ENCODE data around the gene MIPOL1.

MIPOL1 gene

GRCh38 chr14:37596790-37597472, 399.2 kb downstream of the MIPOL1 start:
- no peaks in the 10 kb centered on the region for H3K36me3 ChIP-seq (ENCODE audit: insufficient read depth, low read length)
- peaks cover 89% of the 10 kb centered on the region for H3K27me3 ChIP-seq (ENCODE audit: insufficient read depth, low read length)
- no peaks in the 10 kb centered on the region for H3K79me2 ChIP-seq (ENCODE audit: control insufficient read depth, insufficient read depth, low read length, unreplicated experiment)
- H3K4me1 ChIP-seq (ENCODE audit: control insufficient read depth, insufficient read depth, low read length, unreplicated experiment): peaks cover 6% of the 10 kb centered on the region
- H2AFZ ChIP-seq (ENCODE audit: low read length, unreplicated experiment): no peak overlapping the region
- no peak overlapping the region for H3K27ac ChIP-seq (ENCODE audit: low read depth, low read length)
- no peak overlapping the region for H3K4me3 ChIP-seq (ENCODE audit: low read depth, low read length)

GRCh38 chr14:37597538-37597913, 399.8 kb downstream of the MIPOL1 start:
- Histone ChIP-seq H3K27me3 (ENCODE audit: insufficient read depth, low read length) (peaks cover 89% of the 10 kb centered on the region), H3K27ac (ENCODE audit: low read depth, low read length) (no peak overlapping the region), H2AFZ (ENCODE audit: low read length, unreplicated experiment) (peak overlapping the region; percentile 17), H3K79me2 (ENCODE audit: control insufficient read depth, insufficient read depth, low read length, unreplicated experiment) (no peaks in the 10 kb centered on the region), H3K4me1 (ENCODE audit: control insufficient read depth, insufficient read depth, low read length, unreplicated experiment) (peaks cover 6% of the 10 kb centered on the region), H3K36me3 (ENCODE audit: insufficient read depth, low read length) (no peaks in the 10 kb centered on the region), H3K4me3 (ENCODE audit: low read depth, low read length) (peak overlapping the region; percentile 36; the same call in 1 of the 2 replicates)

DNA sequence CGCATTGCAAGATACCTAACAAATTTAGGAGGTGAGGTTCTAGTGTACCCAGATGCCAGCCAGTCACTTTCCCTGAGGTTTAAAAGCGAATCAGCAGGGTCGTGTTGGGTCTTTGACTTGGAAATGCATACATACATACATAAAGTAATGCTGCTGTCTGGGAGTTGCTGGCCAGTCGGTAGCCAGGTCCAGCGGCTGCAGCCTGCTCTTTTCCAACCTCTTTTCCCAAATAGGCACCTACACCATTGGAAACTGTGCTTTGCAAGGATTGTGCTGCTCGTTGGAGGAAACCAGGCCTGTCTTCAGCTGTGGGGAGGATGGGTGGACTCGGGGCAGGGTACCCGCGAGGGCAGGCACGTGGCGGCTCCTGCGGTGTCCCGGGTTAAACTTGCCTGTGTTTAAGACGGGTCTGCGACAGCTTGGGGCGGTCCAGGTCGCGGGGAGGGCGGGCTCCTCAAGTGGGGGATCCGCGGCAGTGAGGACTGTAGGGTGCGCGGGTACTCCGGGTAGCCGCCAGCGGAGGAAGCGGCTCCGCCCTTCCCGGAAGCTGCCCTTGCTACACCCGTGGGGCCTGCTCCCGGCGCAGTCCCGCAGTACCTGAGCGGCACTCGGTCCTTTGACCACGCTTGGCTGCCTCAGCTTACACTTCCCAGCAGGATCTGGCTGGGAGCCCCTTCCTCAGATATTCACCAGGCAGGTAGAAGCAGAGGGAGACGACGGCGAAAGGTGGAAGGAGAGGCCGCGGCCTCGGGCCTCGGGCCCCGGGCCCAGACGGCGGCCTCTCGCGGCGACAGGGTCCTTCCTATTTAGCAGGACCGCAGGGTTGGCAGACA, 400.4 kb downstream of the MIPOL1 start:
- Histone ChIP-seq H3K4me3 (ENCODE audit: low read depth, low read length) (peak overlapping the region; percentile 36), H3K79me2 (ENCODE audit: control insufficient read depth, insufficient read depth, low read length, unreplicated experiment) (no peaks in the 10 kb centered on the region), H3K27ac (ENCODE audit: low read depth, low read length) (no peak overlapping the region), H3K4me1 (ENCODE audit: control insufficient read depth, insufficient read depth, low read length, unreplicated experiment) (peaks cover 6% of the 10 kb centered on the region), H3K27me3 (ENCODE audit: insufficient read depth, low read length) (peaks cover 89% of the 10 kb centered on the region), H3K36me3 (ENCODE audit: insufficient read depth, low read length) (no peaks in the 10 kb centered on the region), H2AFZ (ENCODE audit: low read length, unreplicated experiment) (peak overlapping the region; percentile 17)

- Histone ChIP-seq H3K27ac (ENCODE audit: low read depth, low read length) (no peak overlapping the region), H3K79me2 (ENCODE audit: control insufficient read depth, insufficient read depth, low read length, unreplicated experiment) (no peaks in the 10 kb centered on the region), H3K4me1 (ENCODE audit: control insufficient read depth, insufficient read depth, low read length, unreplicated experiment) (peaks cover 6% of the 10 kb centered on the region), H3K27me3 (ENCODE audit: insufficient read depth, low read length) (peaks cover 89% of the 10 kb centered on the region), H3K36me3 (ENCODE audit: insufficient read depth, low read length) (no peaks in the 10 kb centered on the region), H3K4me3 (ENCODE audit: low read depth, low read length) (peak overlapping the region; percentile 67), H2AFZ (ENCODE audit: low read length, unreplicated experiment) (no peak overlapping the region)
Measured at GRCh38 chr14:37598747-37599506, 401.2 kb downstream of the MIPOL1 start.

GRCh38 chr14:37599507-37600368, 402.0 kb downstream of the MIPOL1 start:
- Histone ChIP-seq H3K27me3 (ENCODE audit: insufficient read depth, low read length) (peaks cover 96% of the 10 kb centered on the region), H3K36me3 (ENCODE audit: insufficient read depth, low read length) (no peaks in the 10 kb centered on the region), H3K27ac (ENCODE audit: low read depth, low read length) (no peak overlapping the region), H3K79me2 (ENCODE audit: control insufficient read depth, insufficient read depth, low read length, unreplicated experiment) (no peaks in the 10 kb centered on the region), H3K4me1 (ENCODE audit: control insufficient read depth, insufficient read depth, low read length, unreplicated experiment) (peaks cover 6% of the 10 kb centered on the region), H3K4me3 (ENCODE audit: low read depth, low read length) (peak overlapping the region; percentile 67), H2AFZ (ENCODE audit: low read length, unreplicated experiment) (no peak overlapping the region)

GRCh38 chr14:37600880-37601741, 403.4 kb downstream of the MIPOL1 start:
- Histone ChIP-seq H3K27ac (ENCODE audit: low read depth, low read length) (no peak overlapping the region), H3K79me2 (ENCODE audit: control insufficient read depth, insufficient read depth, low read length, unreplicated experiment) (no peaks in the 10 kb centered on the region), H2AFZ (ENCODE audit: low read length, unreplicated experiment) (no peak overlapping the region), H3K4me3 (ENCODE audit: low read depth, low read length) (no peak overlapping the region), H3K4me1 (ENCODE audit: control insufficient read depth, insufficient read depth, low read length, unreplicated experiment) (peaks cover 6% of the 10 kb centered on the region), H3K36me3 (ENCODE audit: insufficient read depth, low read length) (no peaks in the 10 kb centered on the region), H3K27me3 (ENCODE audit: insufficient read depth, low read length) (peaks cover 100% of the 10 kb centered on the region)

DNA sequence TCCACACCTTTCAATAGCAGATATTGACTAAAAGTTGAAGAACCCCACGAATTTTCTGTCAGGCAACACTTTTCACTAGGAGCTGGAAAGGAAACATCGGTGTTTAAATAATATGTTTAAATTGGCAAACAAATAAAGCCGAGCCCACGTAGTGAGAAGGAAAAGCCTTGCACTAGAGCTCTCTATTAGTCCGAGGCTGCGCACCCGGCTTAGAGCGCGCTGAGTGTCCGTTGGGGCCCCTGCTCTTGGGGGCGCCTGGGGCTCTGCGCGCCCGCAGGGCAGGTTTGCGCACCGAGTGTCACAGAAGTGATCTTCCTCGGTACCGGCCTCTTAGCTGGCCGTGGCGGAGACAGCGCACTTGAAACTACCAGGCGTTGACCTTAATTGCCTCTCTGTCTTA, 404.1 kb downstream of the MIPOL1 start:
- Histone ChIP-seq H2AFZ (ENCODE audit: low read length, unreplicated experiment) (no peak overlapping the region), H3K4me3 (ENCODE audit: low read depth, low read length) (no peak overlapping the region), H3K27ac (ENCODE audit: low read depth, low read length) (no peak overlapping the region), H3K4me1 (ENCODE audit: control insufficient read depth, insufficient read depth, low read length, unreplicated experiment) (peaks cover 6% of the 10 kb centered on the region), H3K27me3 (ENCODE audit: insufficient read depth, low read length) (peaks cover 100% of the 10 kb centered on the region), H3K79me2 (ENCODE audit: control insufficient read depth, insufficient read depth, low read length, unreplicated experiment) (no peaks in the 10 kb centered on the region), H3K36me3 (ENCODE audit: insufficient read depth, low read length) (no peaks in the 10 kb centered on the region)

Data from ACC112 (cell line).